ENCODE data around the gene SLC45A3.
A peak's percentile ranks its signal among the peaks of the same experiment; 100 is the strongest.
"Not testable (repeated sequence)": the region's sequence is repeated elsewhere in the genome, so short reads cannot be mapped to it uniquely, and the experiment has no call there.

Gene SLC45A3

DNA sequence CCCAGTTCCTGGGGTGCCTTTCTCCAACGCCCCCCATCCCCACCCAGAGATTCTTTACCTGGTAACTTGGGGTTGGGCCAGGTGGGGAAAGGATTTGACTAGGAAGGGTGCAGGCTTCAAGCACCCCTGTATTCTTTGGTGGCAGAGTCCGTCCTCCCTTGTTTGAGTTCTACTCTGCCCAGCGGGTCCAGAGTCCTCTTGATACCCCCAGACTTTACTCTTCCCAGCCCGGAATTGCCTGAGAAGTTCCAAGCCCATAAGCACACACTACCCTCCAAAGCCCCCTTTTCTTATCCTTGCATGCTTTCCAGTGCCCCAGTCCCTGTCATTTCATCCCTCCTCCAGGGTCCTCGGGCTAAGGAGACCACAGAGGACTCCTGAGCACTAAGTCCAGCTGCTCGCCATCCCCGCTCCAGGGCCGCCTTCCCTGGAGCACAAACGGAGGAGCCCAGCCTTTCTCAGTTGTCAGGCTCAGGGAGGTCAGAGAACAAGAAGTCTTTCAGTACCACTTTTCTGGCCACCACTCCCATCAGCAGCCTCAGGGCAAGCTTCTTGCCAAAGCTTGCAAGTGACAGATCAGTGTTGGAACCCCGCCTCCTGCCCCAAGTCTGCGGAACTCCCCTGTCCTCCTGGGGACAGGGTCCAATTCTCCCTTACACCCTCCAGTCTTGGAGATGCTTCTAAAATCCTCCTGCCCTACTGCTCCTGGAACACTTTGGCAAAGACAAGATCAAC is 12.2 kb downstream of the SLC45A3 start:
- DNase-seq = no peak

DNA sequence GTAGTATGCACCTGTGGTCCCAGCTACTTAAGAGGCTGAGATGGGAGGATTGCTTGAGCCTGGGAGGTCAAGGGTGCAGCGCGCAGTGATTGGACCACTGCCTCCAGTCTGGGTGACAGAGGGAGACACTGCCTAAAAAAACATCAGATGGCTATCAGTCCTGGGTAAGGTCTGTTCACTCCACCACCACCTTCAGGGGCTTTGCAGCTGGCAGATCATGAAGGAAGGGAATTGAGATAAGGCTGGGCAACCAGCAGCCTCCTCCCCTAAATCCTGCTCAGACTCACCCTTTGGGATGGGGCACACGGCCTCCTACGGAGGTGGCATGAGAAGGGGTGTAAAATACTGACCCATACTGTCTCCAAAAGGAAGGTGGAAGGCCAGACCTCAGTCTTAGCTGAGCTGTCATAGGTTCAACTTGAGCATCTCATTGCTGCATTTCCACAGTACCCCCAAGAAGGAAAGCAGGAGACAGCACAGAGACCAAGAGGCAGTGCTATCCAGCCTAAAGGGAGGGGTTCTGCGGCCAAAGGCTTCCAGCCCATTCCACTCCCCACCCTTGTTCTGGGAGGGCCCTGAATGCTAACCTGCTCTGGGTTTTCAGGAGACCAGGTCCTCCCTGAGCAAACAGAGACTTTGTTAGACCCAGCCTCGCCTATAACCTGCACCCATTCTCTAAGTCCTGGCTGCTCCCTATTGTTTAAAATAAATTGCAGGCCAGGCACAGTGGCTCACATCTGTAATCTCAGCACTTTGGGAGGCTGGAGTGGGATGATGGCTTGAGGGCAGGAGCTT is 13.7 kb downstream of the SLC45A3 start:
- no peak for DNase-seq

DNA sequence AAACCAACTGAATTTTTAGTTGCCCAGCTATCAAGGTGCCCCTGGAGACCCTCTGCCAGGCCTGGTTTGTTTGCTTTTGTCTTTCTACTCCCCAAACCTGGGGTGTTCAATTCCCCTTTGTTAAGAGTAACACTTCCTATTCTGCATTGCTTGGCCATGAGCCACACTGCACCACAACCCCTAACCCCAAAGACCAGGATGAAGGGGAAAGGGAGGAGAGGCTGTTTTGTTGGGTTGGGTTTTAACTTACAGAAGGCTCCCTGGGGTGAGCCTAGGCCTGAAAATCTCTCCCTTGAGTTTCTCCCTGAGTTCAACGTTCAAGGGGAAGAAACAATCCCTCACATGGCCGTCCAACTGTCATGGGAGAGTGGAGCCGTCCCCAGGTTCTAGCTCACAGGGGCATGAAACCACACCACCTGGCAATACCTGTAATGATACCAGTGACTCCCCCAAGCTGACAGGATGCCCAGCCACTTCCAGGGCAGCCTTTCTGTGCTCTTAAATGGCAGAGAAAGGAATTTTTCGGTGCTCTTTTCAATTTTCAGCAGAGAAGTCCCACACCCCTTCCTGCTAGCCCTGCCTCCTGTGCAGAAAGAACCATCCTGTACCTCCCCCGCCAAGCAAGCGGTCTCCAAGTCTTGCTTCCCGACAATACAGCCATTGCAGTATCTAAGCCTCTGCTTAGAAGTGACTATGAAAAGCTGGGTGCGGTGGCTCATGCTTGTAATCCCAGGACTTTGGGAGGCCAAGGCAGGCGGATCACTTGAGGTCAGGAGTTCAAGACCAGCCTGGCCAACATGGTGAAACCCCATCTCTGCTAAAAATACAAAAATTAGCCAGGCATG is 14.9 kb downstream of the SLC45A3 start:
- no peak for DNase-seq

DNA sequence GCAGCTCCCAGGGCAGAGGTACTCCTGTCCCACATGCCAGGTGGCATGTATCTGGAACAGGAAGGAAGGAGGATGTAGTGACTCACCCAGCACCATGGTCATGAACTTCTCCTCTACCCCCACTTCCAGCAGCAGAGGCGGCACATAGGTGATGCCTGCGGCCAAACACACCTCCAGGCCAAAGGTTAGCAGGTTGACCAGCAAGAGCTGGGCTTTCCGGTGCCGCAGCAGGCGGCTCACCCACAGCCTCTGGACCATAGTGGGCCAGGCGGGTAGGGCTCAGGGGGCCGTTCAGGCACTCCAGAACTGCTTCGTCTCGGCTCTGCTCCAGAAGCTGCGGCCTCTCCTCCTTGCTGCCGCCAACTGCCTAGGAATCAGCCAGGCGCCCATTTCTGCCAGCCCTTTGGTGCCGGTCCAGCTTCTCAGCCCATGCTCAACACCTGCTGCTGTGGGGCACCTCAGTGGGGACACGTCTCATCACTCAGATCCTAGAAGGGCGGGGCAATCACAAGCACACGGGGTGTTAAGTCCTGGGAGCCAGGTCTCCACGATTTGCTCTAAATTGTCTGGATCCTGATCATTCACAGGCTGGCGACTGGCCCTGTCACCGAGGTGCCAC is 15.8 kb downstream of the SLC45A3 start:
- DNase-seq = no peak

DNA sequence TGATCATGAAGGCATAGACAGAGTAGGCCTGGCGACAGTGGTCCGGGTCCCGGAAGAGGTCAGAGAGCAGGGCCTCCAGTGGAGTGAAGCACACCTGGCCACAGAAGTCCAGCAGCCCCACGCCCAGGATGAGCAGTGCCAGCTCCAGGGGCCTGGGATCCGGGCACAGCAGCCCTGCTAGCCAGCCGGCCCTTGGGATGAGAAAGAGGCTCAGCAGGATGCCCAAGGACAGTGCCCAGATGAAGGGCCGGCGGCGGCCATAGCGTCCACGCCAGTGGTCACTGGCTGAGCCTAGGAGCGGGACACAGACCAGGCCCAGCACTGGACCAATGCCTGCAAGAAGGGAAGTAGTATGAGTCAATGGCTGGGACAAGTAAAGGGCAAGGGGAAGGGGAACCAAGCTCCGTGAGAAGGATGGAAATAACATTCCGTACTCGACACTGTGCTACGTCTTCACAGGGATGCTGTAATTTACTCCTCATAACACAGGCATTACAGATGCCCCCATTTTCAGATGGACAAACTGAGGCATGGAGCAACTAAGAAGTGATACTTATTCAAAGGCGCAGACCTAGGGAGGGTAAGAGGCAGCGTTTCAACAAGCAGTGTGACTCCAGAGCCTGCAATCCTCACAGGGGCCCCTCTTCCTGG is 16.9 kb downstream of the SLC45A3 start:
- no peak for DNase-seq

DNA sequence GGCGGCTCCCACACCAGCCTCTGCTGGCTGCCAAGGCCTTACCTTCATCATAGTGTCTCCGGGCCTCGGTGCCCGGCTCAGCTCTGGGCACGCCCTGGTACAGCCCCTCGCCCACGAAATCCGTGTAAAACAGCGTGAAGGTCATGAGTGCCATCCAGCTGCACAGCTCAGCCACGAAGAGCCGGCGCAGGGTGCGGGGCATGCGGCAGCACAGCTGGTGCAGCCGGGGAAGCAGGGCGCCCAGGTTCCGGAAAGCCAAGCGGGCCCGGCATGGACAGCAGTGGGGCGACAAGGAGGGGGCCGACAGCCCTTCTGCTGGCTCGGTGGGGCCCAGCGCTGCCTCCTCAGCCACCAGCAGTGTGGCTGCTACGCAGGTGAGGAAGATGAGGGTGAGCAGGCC is 17.5 kb downstream of the SLC45A3 start:
- no peak for DNase-seq

DNA sequence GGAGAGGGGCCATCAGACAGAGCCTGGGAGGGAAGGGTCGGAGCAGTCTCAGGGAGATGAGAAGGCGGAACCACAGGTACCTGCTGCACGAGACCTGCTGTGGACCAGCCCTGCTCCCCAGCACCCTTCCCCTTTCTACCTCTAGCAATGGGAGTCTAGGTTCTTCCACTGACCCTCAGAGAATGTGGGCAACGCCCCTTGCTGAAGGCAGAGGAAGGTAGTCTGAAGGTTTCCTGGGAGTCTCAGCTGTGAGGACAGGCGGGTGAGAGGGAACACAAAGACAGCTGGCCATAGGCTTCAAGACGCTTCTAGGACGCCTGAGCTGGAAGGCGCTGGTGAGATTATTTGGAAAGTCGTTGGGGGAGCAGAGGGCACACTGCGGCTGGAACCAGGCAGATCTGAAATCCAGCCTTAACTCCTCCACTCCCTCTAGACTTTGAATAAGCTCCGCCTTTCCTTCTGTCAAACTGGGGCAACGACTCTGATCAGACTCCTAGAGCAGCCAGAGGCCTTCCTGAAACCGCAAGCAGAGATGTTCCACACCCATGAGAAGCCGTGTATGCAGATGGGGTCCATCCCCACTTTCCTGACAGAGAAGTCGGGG is 18.1 kb downstream of the SLC45A3 start:
- DNase-seq = no peak

DNA sequence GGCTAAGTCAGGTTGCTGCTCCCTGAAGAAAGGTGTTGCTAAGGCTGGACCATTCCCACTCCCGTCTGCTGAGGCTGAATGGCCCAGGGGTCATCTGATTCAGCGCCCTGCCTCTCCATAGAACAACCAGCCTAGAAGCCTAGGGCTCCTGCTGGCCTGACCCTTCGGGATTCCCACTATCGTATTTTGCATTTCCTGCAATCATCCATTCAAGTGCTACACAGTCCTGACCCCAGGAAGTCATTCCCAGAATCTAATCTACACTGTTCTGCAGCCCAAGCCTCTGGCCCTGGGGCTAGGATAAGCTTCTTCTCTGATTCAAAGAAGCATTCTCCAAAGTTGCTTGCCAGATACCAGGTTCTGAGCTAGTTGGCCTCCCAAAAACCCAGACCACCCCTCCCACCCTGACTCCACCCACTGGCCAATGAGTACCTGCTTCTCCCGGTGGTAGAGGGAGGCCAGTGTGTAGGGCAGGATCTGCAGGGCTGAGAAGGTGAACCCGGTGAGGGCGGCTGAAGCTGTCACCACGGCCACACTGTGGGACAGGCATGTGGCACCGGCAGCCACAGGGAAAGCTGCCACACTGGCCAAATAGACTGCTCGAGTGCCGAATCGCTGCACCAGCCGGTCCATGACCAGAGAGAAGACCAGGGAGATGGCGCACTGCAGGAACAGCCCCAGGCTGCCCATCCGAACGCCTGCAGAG is 18.7 kb downstream of the SLC45A3 start:
- no peak for DNase-seq

DNA sequence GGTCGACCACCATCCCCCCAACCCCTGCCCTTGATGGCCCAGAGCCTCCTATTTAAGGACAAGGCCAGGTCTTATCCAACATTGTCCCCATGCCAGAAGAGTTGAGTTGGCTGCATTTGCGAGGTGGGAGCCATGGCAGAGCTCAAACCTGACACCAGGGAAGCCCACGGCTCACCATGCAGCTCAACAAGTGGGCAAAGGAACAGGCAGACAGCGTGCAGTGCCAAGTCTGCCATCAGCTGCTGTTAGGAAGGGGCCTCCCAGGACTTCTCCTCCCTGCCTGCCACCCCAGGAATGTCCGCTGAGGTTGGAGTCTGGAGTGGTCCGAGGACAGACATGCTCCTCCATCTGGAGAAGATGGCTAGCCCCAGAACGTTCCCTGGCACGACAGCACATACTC is 19.9 kb downstream of the SLC45A3 start:
- no peak for DNase-seq

DNA sequence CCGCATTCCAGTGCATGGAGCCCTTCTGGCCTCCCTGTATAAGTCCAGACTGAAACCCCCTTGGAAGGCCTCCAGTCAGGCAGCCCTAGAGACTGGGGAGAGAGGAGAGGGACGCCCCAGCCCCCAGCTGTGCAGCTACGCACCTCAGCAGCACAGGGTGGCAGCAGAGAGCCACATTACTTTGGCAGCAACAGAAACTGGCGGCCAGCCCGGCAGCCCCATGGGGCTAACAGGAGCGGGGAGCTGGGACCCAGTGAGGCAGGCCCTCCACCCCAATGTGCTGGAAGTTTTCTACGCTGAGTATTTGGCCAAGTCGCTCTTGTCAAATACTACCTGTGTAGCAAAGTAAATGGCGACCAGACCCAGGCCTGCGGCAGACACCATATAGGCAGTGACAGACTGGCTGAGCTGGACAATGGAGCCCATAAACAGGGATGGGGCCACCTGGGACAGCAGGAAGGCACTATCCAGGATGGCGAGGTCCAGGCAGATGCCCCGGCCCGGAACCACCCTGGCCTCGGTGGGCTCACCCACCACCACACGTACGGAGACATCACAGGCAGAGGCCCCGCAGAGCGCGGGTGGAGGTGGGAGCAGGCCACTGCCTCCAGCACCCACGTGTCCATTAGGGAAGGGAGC is 21.2 kb downstream of the SLC45A3 start:
- peak; percentile 55 for DNase-seq

DNA sequence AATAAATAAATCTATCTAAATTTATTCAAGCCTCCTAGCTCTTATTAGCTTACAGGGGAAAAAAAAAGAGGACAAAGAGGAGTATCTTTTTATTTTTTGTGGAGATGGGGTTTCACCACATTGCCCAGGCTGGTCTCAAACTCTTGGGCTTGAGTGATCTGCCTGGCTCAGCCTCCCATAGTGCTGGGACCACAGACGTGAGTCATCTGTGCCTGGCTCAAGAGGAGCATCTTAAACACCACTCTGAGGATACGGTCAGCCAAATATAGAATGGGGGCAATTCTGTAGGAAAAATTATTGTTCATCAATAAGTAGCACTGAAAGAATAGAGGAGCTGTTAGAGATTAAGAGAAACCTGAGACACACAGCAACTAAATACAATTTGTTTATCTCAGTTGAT is 24.1 kb downstream of the SLC45A3 start:
- DNase-seq = no peak

DNA sequence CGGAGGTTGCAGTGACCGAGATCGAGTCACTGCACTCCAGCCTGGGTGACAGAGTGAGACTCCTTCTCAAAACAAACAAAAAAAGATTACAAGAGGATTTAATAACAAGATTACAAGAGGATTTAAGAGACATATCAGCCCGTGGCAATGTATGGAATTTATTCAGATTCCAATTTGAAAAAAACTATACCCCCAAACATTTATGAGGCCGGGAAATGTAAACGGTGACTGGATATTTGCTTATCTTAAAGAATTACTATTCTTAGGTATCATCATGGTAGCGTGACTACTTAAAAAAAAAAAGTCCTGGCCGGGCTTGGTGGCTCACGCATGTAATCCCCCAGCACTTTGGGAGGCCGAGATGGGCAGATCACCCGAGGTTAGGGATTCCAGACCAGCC is 27.3 kb downstream of the SLC45A3 start:
- no peak for DNase-seq

DNA sequence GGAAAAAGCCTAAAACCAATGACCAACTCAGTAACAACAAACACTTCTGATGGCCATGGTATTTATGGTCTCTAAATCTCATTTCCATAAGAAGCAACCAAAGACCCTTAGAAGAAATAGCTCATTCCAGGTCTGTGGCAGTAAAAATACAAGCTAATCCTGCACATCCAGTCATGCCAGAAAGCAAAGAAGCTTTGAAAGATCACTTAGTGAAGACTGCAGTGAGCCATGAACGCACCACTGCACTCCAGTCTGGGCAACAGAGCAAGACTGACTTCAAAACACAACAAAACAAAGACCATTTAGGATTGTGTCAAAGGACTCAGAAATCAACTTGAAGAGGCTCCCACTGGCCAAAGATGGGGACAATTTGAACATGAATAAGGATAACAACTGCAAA is 30.1 kb downstream of the SLC45A3 start:
- no peak for DNase-seq

DNA sequence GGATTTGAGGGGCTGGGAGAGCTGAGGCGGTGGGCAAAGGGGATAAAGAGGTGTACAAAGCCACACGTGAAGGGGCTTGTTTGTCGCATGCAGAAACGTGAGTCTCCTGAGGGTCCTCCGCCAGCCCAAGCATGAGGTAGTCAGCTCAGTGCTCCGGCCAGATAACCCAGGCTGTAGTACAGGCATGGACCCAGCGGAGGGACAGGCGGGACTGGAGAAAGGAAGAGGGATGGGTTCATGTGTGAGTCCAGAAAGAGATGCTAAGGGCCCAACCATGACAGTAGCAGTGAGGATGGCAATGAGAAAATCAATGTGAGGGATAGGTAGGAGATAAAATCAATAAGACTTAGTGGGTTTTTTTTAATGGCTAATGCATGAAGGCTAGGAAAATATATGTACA is 34.8 kb downstream of the SLC45A3 start:
- no peak for DNase-seq

DNA sequence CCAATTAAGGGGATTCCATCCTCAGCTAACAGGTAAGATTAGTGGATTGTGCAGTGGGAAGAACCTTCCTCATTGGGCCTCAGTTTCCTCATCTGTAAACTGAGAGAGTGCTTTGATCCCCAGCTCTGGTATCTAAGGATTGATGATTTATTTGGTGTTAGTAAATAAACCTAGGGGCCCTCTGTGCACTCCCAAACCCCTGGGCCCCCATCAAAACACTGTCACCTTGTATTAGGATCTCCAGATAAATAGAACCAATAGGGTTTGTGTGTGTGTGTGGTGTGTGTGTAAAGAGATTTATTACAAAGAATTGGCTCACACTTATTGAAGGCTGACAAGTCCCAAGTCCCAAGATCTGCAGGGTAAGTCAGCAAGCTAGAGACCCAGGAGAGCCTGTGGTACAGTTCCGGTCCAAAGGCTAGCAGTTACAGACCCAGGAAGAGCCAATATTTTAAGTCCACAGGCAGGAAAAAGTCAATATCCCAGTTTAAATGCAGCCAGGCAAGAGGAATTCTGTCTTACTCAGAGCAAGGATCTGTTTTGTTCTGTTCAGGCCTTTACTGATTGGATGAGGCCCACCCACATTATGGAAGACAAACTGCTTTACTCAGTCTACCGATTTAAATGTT is 37.5 kb downstream of the SLC45A3 start:
- no peak for DNase-seq

DNA sequence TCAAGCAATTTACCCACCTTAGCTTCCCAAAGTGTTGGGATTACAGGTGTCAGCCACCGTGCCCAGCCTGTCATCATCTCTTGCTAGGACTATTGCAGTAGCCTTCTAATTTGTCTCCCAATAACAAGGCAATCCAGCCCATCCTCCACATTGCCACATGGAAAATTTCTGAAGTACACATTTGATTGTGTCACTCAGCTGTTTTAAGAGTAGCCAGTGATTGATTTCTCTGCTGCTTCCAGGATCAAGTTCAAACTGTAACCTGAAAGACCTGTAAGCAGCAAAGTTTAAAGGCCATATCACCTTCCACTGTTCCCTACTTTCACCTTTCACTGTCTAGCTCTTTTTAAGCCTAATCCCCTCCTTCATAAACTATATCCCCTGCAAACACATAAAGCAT is 40.7 kb downstream of the SLC45A3 start:
- no peak for DNase-seq

DNA sequence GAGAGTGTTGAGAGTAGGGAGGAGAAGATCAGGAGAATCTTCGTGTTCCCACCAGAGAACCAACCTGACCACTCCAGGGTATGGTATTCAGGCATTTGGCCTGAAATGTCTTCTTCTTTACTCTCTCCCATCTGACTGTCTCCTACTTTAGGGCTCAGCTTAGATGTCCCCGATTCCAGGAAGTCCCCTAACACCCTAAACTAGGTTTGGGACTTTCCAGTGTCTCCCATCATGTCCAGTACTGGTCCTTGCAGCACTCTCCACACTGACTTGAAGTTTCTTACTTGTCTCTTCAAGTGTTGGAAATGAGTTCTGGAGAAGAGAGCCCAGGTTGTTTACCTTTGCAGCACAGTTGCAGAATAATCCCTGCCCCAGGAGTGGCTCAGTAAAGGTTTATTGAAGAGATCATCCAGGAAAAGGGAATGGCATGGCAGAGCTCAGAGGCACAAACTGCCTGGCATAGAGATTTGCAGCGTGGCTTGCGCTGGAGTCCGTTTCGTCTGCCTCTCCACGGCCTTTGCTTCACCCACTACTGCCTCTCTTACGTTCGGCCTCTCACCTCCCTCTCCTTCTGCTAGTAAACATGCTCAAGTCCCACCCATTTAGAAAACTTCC is 42.3 kb downstream of the SLC45A3 start:
- DNase-seq = no peak

DNA sequence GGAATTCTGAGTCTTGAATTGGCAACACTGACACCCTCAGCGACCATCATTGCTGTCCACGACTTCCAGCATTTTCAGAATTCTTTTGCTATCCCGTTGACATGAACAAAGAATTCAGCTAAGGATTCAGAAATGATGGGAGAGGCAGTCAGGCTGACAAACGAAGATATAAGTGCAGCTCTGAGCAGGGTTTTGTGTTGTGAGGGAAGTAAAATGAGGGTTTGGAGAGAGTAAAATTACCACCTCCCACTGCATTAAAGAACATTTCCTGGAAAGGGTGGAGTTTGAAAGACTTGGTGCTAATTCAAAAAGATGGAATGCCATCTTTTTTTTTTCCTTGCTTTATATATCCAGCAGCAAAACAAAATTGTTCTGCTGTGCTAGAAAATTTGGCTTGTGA is 43.6 kb downstream of the SLC45A3 start:
- DNase-seq = no peak

DNA sequence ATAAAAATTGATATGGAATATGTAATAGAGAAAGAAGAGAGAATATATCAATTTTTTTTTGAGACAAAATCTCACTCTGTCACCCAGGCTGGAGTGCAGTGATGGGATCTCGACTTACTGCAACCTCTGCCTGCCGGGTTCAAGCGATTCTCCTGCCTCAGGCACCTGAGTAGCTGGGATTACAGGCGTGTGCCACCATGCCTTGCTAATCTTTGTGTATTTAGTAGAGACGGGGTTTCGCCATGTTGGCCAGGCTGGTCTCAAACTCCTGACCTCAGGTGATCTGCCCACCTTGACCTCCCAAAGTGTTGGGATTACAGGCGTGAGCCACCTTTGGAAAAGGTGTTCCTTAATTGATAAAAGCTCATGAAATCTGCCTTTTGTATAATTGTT is 44.2 kb downstream of the SLC45A3 start:
- DNase-seq = not testable (repeated sequence)

DNA sequence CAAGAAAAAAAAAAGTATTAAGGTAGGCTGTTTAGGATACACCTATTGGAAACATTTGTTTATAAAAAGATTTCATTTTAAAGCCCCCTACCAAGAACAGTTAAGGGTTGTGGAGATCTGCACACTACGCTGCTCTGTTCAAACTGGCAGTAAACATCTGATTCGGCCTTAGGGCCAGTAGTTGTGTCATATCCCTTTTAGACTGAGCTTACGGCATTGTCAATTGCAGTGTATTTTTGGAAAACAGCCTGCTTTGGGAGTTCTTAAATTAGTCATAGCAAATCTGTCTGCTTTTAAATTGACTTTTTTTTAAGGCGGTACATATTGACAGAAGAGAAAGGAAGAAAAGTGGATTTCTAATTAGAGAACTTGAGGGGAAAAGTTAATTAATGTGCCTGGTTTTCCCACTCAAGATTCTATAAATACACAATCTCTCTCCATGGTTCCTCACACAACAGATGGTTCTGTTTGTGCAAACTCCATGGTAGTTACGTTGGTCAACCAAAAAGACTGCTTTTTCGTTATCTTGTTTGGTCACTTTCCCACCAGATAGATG is 46.8 kb downstream of the SLC45A3 start:
- no peak for DNase-seq
